ENCODE results near the gene MYMX. TPM values are rescaled to one million over a fixed set of nuclear protein-coding genes. Genes with fewer than 3 reads are reported as not detected.
A peak's percentile ranks its signal among the peaks of the same experiment; 100 is the strongest.

The MYMX gene
- total and polyA plus RNA-seq, 2 of the 4 experiments (the other 2 are of a cell fraction) = not detected

- Histone ChIP-seq H2AK9ac (replicated peaks; ENCODE audit: low read depth, low read length, poor library complexity) (no peak overlapping the region), H3K23ac (ENCODE audit: low read depth, low read length) (no peak overlapping the region), H3K4me3 (ENCODE audit: insufficient read depth, low read depth, low read length) (no peak overlapping the region), H2BK120ac (ENCODE audit: low read depth, low read length) (no peak overlapping the region), H4K8ac (ENCODE audit: low read depth in 2 of 2, low read length in 2 of 2) (no peak overlapping the region), H2BK15ac (ENCODE audit: low read depth, low read length) (no peak overlapping the region), H2BK20ac (ENCODE audit: low read depth, low read length) (no peak overlapping the region), H3K9me3 (ENCODE audit: control insufficient read depth, insufficient read depth, low read length) (no peaks in the 10 kb centered on the region), H2BK5ac (ENCODE audit: low read depth, low read length, poor library complexity, severe bottlenecking) (no peak overlapping the region), H2AFZ (replicated peaks; ENCODE audit: low read length, poor library complexity) (no peak overlapping the region), H3K9ac (ENCODE audit: low read depth, low read length) (no peak overlapping the region), H3K18ac (ENCODE audit: low read depth, low read length) (no peak overlapping the region), H3K4me2 (ENCODE audit: low read depth, low read length) (no peak overlapping the region), H3K36me3 (ENCODE audit: control insufficient read depth, insufficient read depth, low read length) (no peaks in the 10 kb centered on the region), H3K27me3 (ENCODE audit: control insufficient read depth, insufficient read depth, low read length) (no peaks in the 10 kb centered on the region; the same call in 1 of the 2 replicates), H4K20me1 (ENCODE audit: insufficient read depth, low read length) (no peaks in the 10 kb centered on the region; the same call in 1 of the 2 replicates), H3K14ac (replicated peaks; ENCODE audit: low read depth, low read length) (no peak overlapping the region), H3K9me1 (ENCODE audit: insufficient read depth, low read length) (peaks cover 9% of the 10 kb centered on the region; the same call in 1 of the 2 replicates), H2AK5ac (ENCODE audit: low read depth, low read length) (peak overlapping the region; percentile 30; the same call in 1 of the 2 replicates), H4K91ac (ENCODE audit: insufficient read depth, low read depth, low read length) (no peak overlapping the region), H4K5ac (ENCODE audit: low read depth, low read length) (no peak overlapping the region), H3K27ac (ENCODE audit: insufficient read depth, low read length) (no peak overlapping the region), H3K79me1 (ENCODE audit: low read depth in 1 of 2, low read length in 2 of 2) (no peaks in the 10 kb centered on the region), H3K4me1 (ENCODE audit: control insufficient read depth, insufficient read depth, low read length) (0 out of 2 replicates have a peak, but pooled peaks cover 2% of the 10 kb centered on the region), H3K4ac (ENCODE audit: low read depth, low read length) (no peak overlapping the region), H3K56ac (ENCODE audit: extremely low read depth, insufficient read depth, low read length) (no peak overlapping the region)
- BruUV-seq (replicated peaks) = no TSS peak
- dilution Hi-C loops (cut with HindIII; ENCODE audit: low sequenced_read_pairs, unreplicated experiment) (no loop called here), in situ Hi-C loops (cut with MboI; ENCODE audit: low sequenced_read_pairs) (no loop called here), intact Hi-C loops (cut with micrococcal nuclease) (no loop called here)
- ATAC-seq (ENCODE audit: low read depth) = no peak
- ChIA-PET CTCF (interaction anchor here (0.6 kb wide), 1 partner anchor 9 kb away, joined by 3 read pairs; no protein-coding TSS in a partner anchor), POLR2A (ENCODE audit: unreplicated experiment) (no interaction called here)
- WGBS, 2 experiments (ENCODE audit: extremely low coverage in 2 of 2, insufficient read length in 1 of 2) = 89% methylated on average over 5 of the region's 24 CpGs; no CpG with 5 or more reads in 1 of the 2 experiments
- DNase-seq = no peak
- TF ChIP-seq RCOR1 (IDR thresholded peaks at IDR 0.05; ENCODE audit: insufficient replicate concordance, low read length) (no peak), BHLHE40 (IDR thresholded peaks at IDR 0.05; ENCODE audit: low read depth, low read length) (no peak), POLR2A (IDR thresholded peaks at IDR 0.05; ENCODE audit: low read depth, low read length) (no peak), MXI1 (IDR thresholded peaks at IDR 0.05; ENCODE audit: borderline replicate concordance, low read depth, low read length) (no peak), FOS (IDR thresholded peaks at IDR 0.05; ENCODE audit: low read depth, low read length) (no peak), RAD21 (IDR thresholded peaks at IDR 0.05; ENCODE audit: low read length) (no peak), CEBPB (IDR thresholded peaks at IDR 0.05; ENCODE audit: low read depth, low read length) (no peak), MAFK (IDR thresholded peaks at IDR 0.05; ENCODE audit: low read depth, low read length) (no peak), MAZ (IDR thresholded peaks at IDR 0.05; ENCODE audit: borderline replicate concordance, low read depth, low read length) (no peak), SMC3 (IDR thresholded peaks at IDR 0.05; ENCODE audit: low read depth, low read length) (no peak), NFE2L2 (IDR thresholded peaks at IDR 0.05; ENCODE audit: low read depth, low read length) (no peak), CHD1 (IDR thresholded peaks at IDR 0.05; ENCODE audit: low read depth, low read length) (no peak)
- TF ChIP-seq, protein P1, sequence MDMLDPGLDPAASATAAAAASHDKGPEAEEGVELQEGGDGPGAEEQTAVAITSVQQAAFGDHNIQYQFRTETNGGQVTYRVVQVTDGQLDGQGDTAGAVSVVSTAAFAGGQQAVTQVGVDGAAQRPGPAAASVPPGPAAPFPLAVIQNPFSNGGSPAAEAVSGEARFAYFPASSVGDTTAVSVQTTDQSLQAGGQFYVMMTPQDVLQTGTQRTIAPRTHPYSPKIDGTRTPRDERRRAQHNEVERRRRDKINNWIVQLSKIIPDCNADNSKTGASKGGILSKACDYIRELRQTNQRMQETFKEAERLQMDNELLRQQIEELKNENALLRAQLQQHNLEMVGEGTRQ (IDR thresholded peaks at IDR 0.05; ENCODE audit: low read depth, low read length) = no peak
- TF ChIP-seq, protein P2, sequence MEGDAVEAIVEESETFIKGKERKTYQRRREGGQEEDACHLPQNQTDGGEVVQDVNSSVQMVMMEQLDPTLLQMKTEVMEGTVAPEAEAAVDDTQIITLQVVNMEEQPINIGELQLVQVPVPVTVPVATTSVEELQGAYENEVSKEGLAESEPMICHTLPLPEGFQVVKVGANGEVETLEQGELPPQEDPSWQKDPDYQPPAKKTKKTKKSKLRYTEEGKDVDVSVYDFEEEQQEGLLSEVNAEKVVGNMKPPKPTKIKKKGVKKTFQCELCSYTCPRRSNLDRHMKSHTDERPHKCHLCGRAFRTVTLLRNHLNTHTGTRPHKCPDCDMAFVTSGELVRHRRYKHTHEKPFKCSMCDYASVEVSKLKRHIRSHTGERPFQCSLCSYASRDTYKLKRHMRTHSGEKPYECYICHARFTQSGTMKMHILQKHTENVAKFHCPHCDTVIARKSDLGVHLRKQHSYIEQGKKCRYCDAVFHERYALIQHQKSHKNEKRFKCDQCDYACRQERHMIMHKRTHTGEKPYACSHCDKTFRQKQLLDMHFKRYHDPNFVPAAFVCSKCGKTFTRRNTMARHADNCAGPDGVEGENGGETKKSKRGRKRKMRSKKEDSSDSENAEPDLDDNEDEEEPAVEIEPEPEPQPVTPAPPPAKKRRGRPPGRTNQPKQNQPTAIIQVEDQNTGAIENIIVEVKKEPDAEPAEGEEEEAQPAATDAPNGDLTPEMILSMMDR (conservative IDR thresholded peaks at IDR 0.05; ENCODE audit: low read depth, low read length) = no peak
- TF ChIP-seq, protein P3, sequence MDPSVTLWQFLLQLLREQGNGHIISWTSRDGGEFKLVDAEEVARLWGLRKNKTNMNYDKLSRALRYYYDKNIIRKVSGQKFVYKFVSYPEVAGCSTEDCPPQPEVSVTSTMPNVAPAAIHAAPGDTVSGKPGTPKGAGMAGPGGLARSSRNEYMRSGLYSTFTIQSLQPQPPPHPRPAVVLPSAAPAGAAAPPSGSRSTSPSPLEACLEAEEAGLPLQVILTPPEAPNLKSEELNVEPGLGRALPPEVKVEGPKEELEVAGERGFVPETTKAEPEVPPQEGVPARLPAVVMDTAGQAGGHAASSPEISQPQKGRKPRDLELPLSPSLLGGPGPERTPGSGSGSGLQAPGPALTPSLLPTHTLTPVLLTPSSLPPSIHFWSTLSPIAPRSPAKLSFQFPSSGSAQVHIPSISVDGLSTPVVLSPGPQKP (IDR thresholded peaks at IDR 0.05; ENCODE audit: borderline replicate concordance, low read depth, low read length) = no peak
Observed at GRCh38 chr6:44176762-44177509, 39.8 kb upstream of the MYMX start.

Measured in IMR-90 (cell line).